CD4-positive, CD25-positive, alpha-beta regulatory T cell (primary cell): ENCODE data around the gene GPI. TPM values are rescaled to one million over a fixed set of nuclear protein-coding genes. Genes with fewer than 3 reads are reported as not detected.

Experiments
- ATAC-seq, 2 donors: fragments of 150-1000 bp; cut with Tn5 transposase; one replicate each; pipeline ENCODE4 v1.10.0; 2021; ENCODE audit warnings: low read depth in 2 of 2, moderate number of reproducible peaks in 2 of 2, moderate library complexity in 1 of 2
- DNase-seq, 3 donors: peaks; one replicate each; pipeline versions ENCODE4 v3.0.0 to v3.0.0-alpha.2; 2012 to 2022; ENCODE audit warnings: mixed read lengths in 1 of 3
- H3K27ac ChIP-seq: one replicate; pipeline ENCODE4 v1.7.0; 2013; ENCODE audit warnings: mild to moderate bottlenecking, low read length; ENCODE audit not compliant: insufficient read depth, poor library complexity, severe bottlenecking
- H3K27me3 ChIP-seq: one replicate; pipeline ENCODE4 v1.7.0; 2013; ENCODE audit warnings: low read length; ENCODE audit not compliant: control insufficient read depth, insufficient read depth
- H3K36me3 ChIP-seq: one replicate; pipeline ENCODE4 v1.7.0; 2013; ENCODE audit warnings: mild to moderate bottlenecking, low read length, moderate library complexity; ENCODE audit not compliant: control insufficient read depth, insufficient read depth
- H3K4me1 ChIP-seq: 2 replicates; pipeline ENCODE4 v1.7.0; 2013; ENCODE audit warnings: mild to moderate bottlenecking, low read length; ENCODE audit not compliant: insufficient read depth, control insufficient read depth, poor library complexity, severe bottlenecking
- H3K4me3 ChIP-seq: one replicate; pipeline ENCODE4 v1.7.0; 2013; ENCODE audit warnings: low read depth, mild to moderate bottlenecking, low read length, moderate library complexity
- H3K9me3 ChIP-seq, 2 experiments: 1 replicate in 1 of 2; 2 replicates in 1 of 2; pipeline ENCODE4 v1.7.0; 2013; ENCODE audit warnings: low read length in 2 of 2, mild to moderate bottlenecking in 1 of 2, moderate library complexity in 1 of 2; ENCODE audit not compliant: control insufficient read depth in 2 of 2
- H3K27ac Mint-ChIP-seq, 3 donors: one replicate each; pipeline ENCODE4 v1.8.0; 2020 to 2022; ENCODE audit warnings: mild to moderate bottlenecking in 3 of 3, mixed read lengths in 3 of 3, moderate library complexity in 2 of 3
- H3K27me3 Mint-ChIP-seq: one replicate; pipeline ENCODE4 v1.8.0; 2022; ENCODE audit warnings: mild to moderate bottlenecking, mixed read lengths
- H3K36me3 Mint-ChIP-seq: one replicate; pipeline ENCODE4 v1.8.0; 2020; ENCODE audit warnings: mixed read lengths
- H3K4me1 Mint-ChIP-seq, 4 donors: one replicate each; pipeline ENCODE4 v1.8.0; 2020 to 2022; ENCODE audit warnings: mixed read lengths in 4 of 4, mild to moderate bottlenecking in 1 of 4
- H3K4me3 Mint-ChIP-seq, 4 donors: one replicate each; pipeline ENCODE4 v1.8.0; 2020 to 2022; ENCODE audit warnings: mild to moderate bottlenecking in 4 of 4, mixed read lengths in 4 of 4, moderate library complexity in 3 of 4
- H3K9me3 Mint-ChIP-seq, 7 donors: one replicate each; pipeline ENCODE4 v1.8.0; 2020 to 2022; ENCODE audit warnings: mixed read lengths in 7 of 7, mild to moderate bottlenecking in 3 of 7, moderate library complexity in 2 of 7
- polyA plus RNA-seq, 4 donors: library from polyadenylated mRNA; unstranded; fragments of 300-500 nt; fragmentation: Illumina TruSeq; gene quantifications; one replicate each; pipeline ENCODE4 v1.2.3, GENCODE V29; 2021
- total RNA-seq: library from RNA; stranded (reverse); gene quantifications from one replicate; pipeline ENCODE4 v1.2.3, GENCODE V29; 2022

GPI gene
- total and polyA plus RNA-seq, 5 donors from 2014 or later = 116 to 148 (median 143) TPM

GRCh38 chr19:34321735-34322134 is 43.3 kb upstream of the GPI start:
- Histone ChIP-seq H3K36me3 (peaks cover 45% of the 10 kb centered on the region), H3K27ac (no peak overlapping the region), H3K4me3 (no peak overlapping the region), H3K9me3 (no peaks in the 10 kb centered on the region), H3K27me3 (no peaks in the 10 kb centered on the region), H3K4me1 (peaks cover 16% of the 10 kb centered on the region)
- Mint-ChIP-seq H3K4me1 (peaks cover 19 to 39% (median 27%) of the 10 kb centered on the region in 4 donors), H3K27me3 (no peaks in the 10 kb centered on the region), H3K27ac (peak overlapping the region in 1 of 3 donors; percentile 70), H3K9me3 (no peaks in the 10 kb centered on the region), H3K4me3 (no peak overlapping the region), H3K36me3 (peaks cover 45% of the 10 kb centered on the region)
- ATAC-seq (no peak), DNase-seq (no peak)

GRCh38 chr19:34323433-34324204 is 41.4 kb upstream of the GPI start:
- H3K4me1 ChIP-seq = no peaks in the 10 kb centered on the region
- H3K27ac ChIP-seq = no peak overlapping the region
- H3K27ac Mint-ChIP-seq = peak overlapping the region in 2 of 3 donors; percentile 47 to 59
- DNase-seq (no peak), ATAC-seq (no peak)
- H3K27me3 Mint-ChIP-seq = no peaks in the 10 kb centered on the region
- no peaks in the 10 kb centered on the region for H3K9me3 ChIP-seq
- H3K36me3 Mint-ChIP-seq = peaks cover 55% of the 10 kb centered on the region
- peaks cover 61% of the 10 kb centered on the region for H3K36me3 ChIP-seq
- H3K9me3 Mint-ChIP-seq = no peaks in the 10 kb centered on the region
- H3K27me3 ChIP-seq = no peaks in the 10 kb centered on the region
- no peak overlapping the region for H3K4me3 ChIP-seq
- peaks cover 8 to 21% (median 12%) of the 10 kb centered on the region in 4 donors for H3K4me1 Mint-ChIP-seq
- no peak overlapping the region for H3K4me3 Mint-ChIP-seq

GRCh38 chr19:34324320-34324719 is 40.7 kb upstream of the GPI start:
- Histone ChIP-seq H3K27me3 (no peaks in the 10 kb centered on the region), H3K36me3 (peaks cover 68% of the 10 kb centered on the region), H3K9me3 (no peaks in the 10 kb centered on the region), H3K4me3 (no peak overlapping the region), H3K4me1 (no peaks in the 10 kb centered on the region), H3K27ac (no peak overlapping the region)
- no peak for ATAC-seq
- Mint-ChIP-seq H3K4me3 (no peak overlapping the region), H3K36me3 (peaks cover 60% of the 10 kb centered on the region), H3K4me1 (peaks cover 1 to 15% (median 10%) of the 10 kb centered on the region in 4 donors), H3K27me3 (no peaks in the 10 kb centered on the region), H3K9me3 (no peaks in the 10 kb centered on the region), H3K27ac (peak overlapping the region in 1 of 3 donors; percentile 59)
- DNase-seq = no peak

GRCh38 chr19:34325181-34325580 is 39.8 kb upstream of the GPI start:
- peaks cover 67% of the 10 kb centered on the region for H3K36me3 ChIP-seq
- peaks cover 55% of the 10 kb centered on the region for H3K36me3 Mint-ChIP-seq

GRCh38 chr19:34325981-34326787 is 38.8 kb upstream of the GPI start:
- Histone ChIP-seq H3K4me1 (no peaks in the 10 kb centered on the region), H3K36me3 (peaks cover 70% of the 10 kb centered on the region), H3K4me3 (no peak overlapping the region), H3K27me3 (no peaks in the 10 kb centered on the region), H3K9me3 (no peaks in the 10 kb centered on the region), H3K27ac (no peak overlapping the region)
- no peak for ATAC-seq
- Mint-ChIP-seq H3K27me3 (no peaks in the 10 kb centered on the region), H3K27ac (peak overlapping the region in 2 of 3 donors; percentile 52 to 79), H3K4me3 (no peak overlapping the region), H3K36me3 (peaks cover 55% of the 10 kb centered on the region), H3K9me3 (no peaks in the 10 kb centered on the region), H3K4me1 (peaks cover 0 to 15% (median 7%) of the 10 kb centered on the region in 4 donors)
- DNase-seq = no peak

More at GRCh38 chr19:34325181-34325580, 39.8 kb upstream of the GPI start:
- no peaks in the 10 kb centered on the region for H3K4me1 ChIP-seq
- peak overlapping the region in 2 of 3 donors; percentile 58 to 80 for H3K27ac Mint-ChIP-seq
- no peak overlapping the region for H3K4me3 ChIP-seq
- H3K9me3 Mint-ChIP-seq = no peaks in the 10 kb centered on the region
- no peaks in the 10 kb centered on the region for H3K9me3 ChIP-seq
- H3K4me3 Mint-ChIP-seq = no peak overlapping the region
- no peaks in the 10 kb centered on the region for H3K27me3 ChIP-seq
- DNase-seq (no peak), ATAC-seq (no peak)
- no peaks in the 10 kb centered on the region for H3K27me3 Mint-ChIP-seq
- H3K4me1 Mint-ChIP-seq = peaks cover 0 to 14% (median 9%) of the 10 kb centered on the region in 4 donors
- H3K27ac ChIP-seq = no peak overlapping the region

GRCh38 chr19:34327851-34328250 is 37.1 kb upstream of the GPI start:
- no peaks in the 10 kb centered on the region for H3K27me3 ChIP-seq
- no peak overlapping the region for H3K27ac ChIP-seq
- ATAC-seq (no peak), DNase-seq (no peak)
- Mint-ChIP-seq H3K27me3 (no peaks in the 10 kb centered on the region), H3K36me3 (peaks cover 61% of the 10 kb centered on the region), H3K4me1 (peaks cover 0 to 15% (median 8%) of the 10 kb centered on the region in 4 donors), H3K27ac (no peak overlapping the region), H3K9me3 (no peaks in the 10 kb centered on the region), H3K4me3 (no peak overlapping the region)
- H3K4me1 ChIP-seq = no peaks in the 10 kb centered on the region
- H3K9me3 ChIP-seq = no peaks in the 10 kb centered on the region
- no peak overlapping the region for H3K4me3 ChIP-seq
- H3K36me3 ChIP-seq = peaks cover 77% of the 10 kb centered on the region

GRCh38 chr19:34328982-34329381 is 36.0 kb upstream of the GPI start:
- no peak overlapping the region for H3K27ac Mint-ChIP-seq

More at GRCh38 chr19:34328982-34329381, 36.0 kb upstream of the GPI start:
- H3K27me3 Mint-ChIP-seq = no peaks in the 10 kb centered on the region
- H3K4me3 ChIP-seq = no peak overlapping the region
- no peak overlapping the region for H3K27ac ChIP-seq
- H3K27me3 ChIP-seq = no peaks in the 10 kb centered on the region
- no peak overlapping the region for H3K4me3 Mint-ChIP-seq
- H3K9me3 ChIP-seq = no peaks in the 10 kb centered on the region
- H3K4me1 ChIP-seq = no peaks in the 10 kb centered on the region
- ATAC-seq = no peak
- peaks cover 0 to 15% (median 4%) of the 10 kb centered on the region in 4 donors for H3K4me1 Mint-ChIP-seq
- H3K9me3 Mint-ChIP-seq = no peaks in the 10 kb centered on the region
- H3K36me3 ChIP-seq = peaks cover 79% of the 10 kb centered on the region
- peaks cover 61% of the 10 kb centered on the region for H3K36me3 Mint-ChIP-seq
- no peak for DNase-seq
